ENCODE results near the gene GPR183.

Gene GPR183

DNA sequence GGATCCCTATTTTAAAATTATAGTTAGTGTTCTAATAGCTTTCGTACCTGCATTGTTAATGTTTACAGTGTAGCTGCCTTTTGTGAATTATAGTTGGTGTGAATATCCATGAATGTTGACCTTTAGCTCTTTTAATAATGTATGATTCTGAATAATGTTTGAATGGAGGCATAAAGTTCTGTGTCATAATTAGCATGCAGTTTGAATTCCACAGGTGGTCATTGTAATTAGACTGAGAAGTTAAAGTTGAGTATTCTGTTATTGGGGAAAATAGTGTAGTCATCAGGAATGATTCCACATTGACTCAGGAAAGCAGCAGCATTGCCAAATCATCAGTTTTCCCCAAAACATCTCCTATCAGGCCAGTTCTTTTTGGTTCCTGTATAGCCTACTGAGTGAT, 61.1 kb downstream of the GPR183 start:
- DNase-seq (ENCODE audit: low spot score), result peak; percentile 27
